Lung (tissue), 12 donors: Measurements from ENCODE around the gene INPP4B. TPM values are rescaled to one million over a fixed set of nuclear protein-coding genes. Genes with fewer than 3 reads are reported as not detected.
"Not testable (repeated sequence)": the region's sequence is repeated elsewhere in the genome, so short reads cannot be mapped to it uniquely, and the experiment has no call there.

ENCODE experiments used
- ATAC-seq: fragments of 200-7000 bp; cut with Tn5 transposase; one replicate; pipeline ENCODE4 v1.9.1; 2020; ENCODE audit warnings: moderate number of reproducible peaks; ENCODE audit not compliant: insufficient read depth, low FRiP score
- DNase-seq, 3 donors: peaks; one replicate each; pipeline ENCODE4 v3.0.0-alpha.2; 2013 to 2017
- H3K27ac ChIP-seq, 2 donors: one replicate each; pipeline ENCODE4 v1.5.1; 2013; ENCODE audit warnings: mild to moderate bottlenecking in 2 of 2, moderate library complexity in 2 of 2, control low read depth in 1 of 2, inconsistent platforms in 1 of 2, low read depth in 1 of 2, low read length in 1 of 2
- H3K27me3 ChIP-seq, 3 donors: one replicate each; pipeline ENCODE4 v1.5.1; 2013; ENCODE audit warnings: low read length in 2 of 3; ENCODE audit not compliant: control insufficient read depth in 3 of 3, insufficient read depth in 3 of 3
- H3K36me3 ChIP-seq, 4 donors: one replicate each; pipeline ENCODE4 v1.5.1; 2013; ENCODE audit warnings: low read length in 4 of 4, mild to moderate bottlenecking in 1 of 4, moderate library complexity in 1 of 4; ENCODE audit not compliant: control insufficient read depth in 4 of 4, insufficient read depth in 4 of 4
- H3K4me1 ChIP-seq, 5 donors: one replicate each; pipeline ENCODE4 v1.5.1; 2013; ENCODE audit warnings: low read length in 5 of 5, mild to moderate bottlenecking in 2 of 5, moderate library complexity in 1 of 5; ENCODE audit not compliant: control insufficient read depth in 5 of 5, insufficient read depth in 5 of 5
- H3K4me3 ChIP-seq: one replicate; pipeline ENCODE4 v1.5.1; 2013; ENCODE audit warnings: mild to moderate bottlenecking, control low read depth, moderate library complexity
- H3K9ac ChIP-seq, 2 donors: one replicate each; pipeline ENCODE4 v1.5.1; 2013; ENCODE audit warnings: low read length in 2 of 2, control low read depth in 1 of 2; ENCODE audit not compliant: insufficient read depth in 1 of 2
- H3K9me3 ChIP-seq, 4 donors: one replicate each; pipeline ENCODE4 v1.5.1; 2013; ENCODE audit warnings: low read length in 3 of 4, mild to moderate bottlenecking in 1 of 4, moderate library complexity in 1 of 4; ENCODE audit not compliant: control insufficient read depth in 4 of 4, insufficient read depth in 3 of 4
- WGBS, 2 donors: extraction: QIAGEN DNeasy Blood & Tissue Kit; methylation state at CpG; one replicate each; pipeline ENCODE4 v1.1.7; 2013; 5-methylcytosine and 5-hydroxymethylcytosine counted together
- polyA plus RNA-seq, 2 donors: library from polyadenylated mRNA; stranded (reverse); fragments of 200-250 nt; gene quantifications; one replicate each; pipeline ENCODE4 v1.2.1, GENCODE V29; 2013
- total RNA-seq, 2 donors: library from RNA; depleted of rRNA in 1 of 2; stranded (reverse); fragments of >200 nt in 1 of 2; gene quantifications; one replicate each; pipeline ENCODE4 v1.2.1, GENCODE V29; 2014 to 2021
- TF ChIP-seq, protein P1 (sequence below): IDR thresholded peaks from 2 replicates; pipeline ENCODE4 v1.5.1; 2012; ENCODE audit warnings: mild to moderate bottlenecking; ENCODE audit errors: control extremely low read depth, extremely low read depth
- donor health status: control.
- donor health status: control.
- donor health status: Bipolar disorder and iron deficiency.
- donor health status: healthy.
- donor health status: DM: yes; HTN: yes; CAD: no.

The INPP4B gene
- total and polyA plus RNA-seq, 4 donors, result 2.4 to 32.6 (median 5.6) TPM

GRCh38 chr4:142813388-142813787 is 32.7 kb downstream of the INPP4B start:
- WGBS, 2 donors, result 91 to 93% methylated on average over 2 of the region's 2 CpGs
- Histone ChIP-seq H3K4me3 (no peak overlapping the region), H3K27ac (no peak overlapping the region), H3K9me3 (peaks cover 0 to 1% (median 0%) of the 10 kb centered on the region in 4 donors), H3K9ac (no peak overlapping the region), H3K27me3 (no peaks in the 10 kb centered on the region), H3K36me3 (no peaks in the 10 kb centered on the region), H3K4me1 (peaks cover 0 to 12% (median 4%) of the 10 kb centered on the region in 5 donors)
- TF ChIP-seq, protein P1, sequence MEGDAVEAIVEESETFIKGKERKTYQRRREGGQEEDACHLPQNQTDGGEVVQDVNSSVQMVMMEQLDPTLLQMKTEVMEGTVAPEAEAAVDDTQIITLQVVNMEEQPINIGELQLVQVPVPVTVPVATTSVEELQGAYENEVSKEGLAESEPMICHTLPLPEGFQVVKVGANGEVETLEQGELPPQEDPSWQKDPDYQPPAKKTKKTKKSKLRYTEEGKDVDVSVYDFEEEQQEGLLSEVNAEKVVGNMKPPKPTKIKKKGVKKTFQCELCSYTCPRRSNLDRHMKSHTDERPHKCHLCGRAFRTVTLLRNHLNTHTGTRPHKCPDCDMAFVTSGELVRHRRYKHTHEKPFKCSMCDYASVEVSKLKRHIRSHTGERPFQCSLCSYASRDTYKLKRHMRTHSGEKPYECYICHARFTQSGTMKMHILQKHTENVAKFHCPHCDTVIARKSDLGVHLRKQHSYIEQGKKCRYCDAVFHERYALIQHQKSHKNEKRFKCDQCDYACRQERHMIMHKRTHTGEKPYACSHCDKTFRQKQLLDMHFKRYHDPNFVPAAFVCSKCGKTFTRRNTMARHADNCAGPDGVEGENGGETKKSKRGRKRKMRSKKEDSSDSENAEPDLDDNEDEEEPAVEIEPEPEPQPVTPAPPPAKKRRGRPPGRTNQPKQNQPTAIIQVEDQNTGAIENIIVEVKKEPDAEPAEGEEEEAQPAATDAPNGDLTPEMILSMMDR, result no peak
- ATAC-seq (no peak), DNase-seq (no peak)

GRCh38 chr4:142812091-142812490 is 34.0 kb downstream of the INPP4B start:
- DNase-seq, result no peak

DNA sequence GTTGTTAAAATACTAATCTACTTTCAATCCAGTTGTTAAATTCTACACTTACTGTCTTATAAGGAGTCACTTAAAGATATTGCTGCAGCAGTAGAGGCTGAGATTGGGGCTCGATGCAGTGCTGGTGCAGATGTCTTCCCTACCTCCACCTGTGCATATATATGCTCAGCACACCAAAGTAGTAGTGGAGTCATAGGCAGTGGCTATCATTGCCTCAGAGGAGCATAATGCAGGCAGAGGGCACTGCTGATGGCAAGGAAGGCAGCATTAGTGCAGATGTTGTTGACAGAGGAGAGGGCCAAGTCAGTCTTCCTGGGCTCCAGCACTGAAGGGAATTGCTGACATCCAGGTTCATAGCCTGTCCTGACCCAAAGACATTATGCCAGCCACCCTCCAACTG is 35.1 kb downstream of the INPP4B start:
- no peaks in the 10 kb centered on the region for H3K36me3 ChIP-seq
- H3K27ac ChIP-seq, result no peak overlapping the region
- ATAC-seq (no peak), DNase-seq (no peak)
- no peak overlapping the region for H3K9ac ChIP-seq
- H3K4me3 ChIP-seq, result no peak overlapping the region
- H3K4me1 ChIP-seq, result peaks cover 0 to 6% (median 0%) of the 10 kb centered on the region in 5 donors
- H3K27me3 ChIP-seq, result no peaks in the 10 kb centered on the region
- TF ChIP-seq, protein P1, result no peak
- 87% methylated on average over 1 of the region's 1 CpG for WGBS, 2 donors
- H3K9me3 ChIP-seq, result peaks cover 0 to 1% (median 0%) of the 10 kb centered on the region in 4 donors

More at GRCh38 chr4:142812091-142812490, 34.0 kb downstream of the INPP4B start:
- TF ChIP-seq, protein P1, result no peak
- ATAC-seq, result no peak
- Histone ChIP-seq H3K9ac (no peak overlapping the region), H3K9me3 (peaks cover 0 to 1% (median 0%) of the 10 kb centered on the region in 4 donors), H3K27ac (no peak overlapping the region), H3K27me3 (no peaks in the 10 kb centered on the region), H3K4me3 (no peak overlapping the region), H3K36me3 (no peaks in the 10 kb centered on the region), H3K4me1 (peaks cover 0 to 6% (median 0%) of the 10 kb centered on the region in 5 donors)

DNA sequence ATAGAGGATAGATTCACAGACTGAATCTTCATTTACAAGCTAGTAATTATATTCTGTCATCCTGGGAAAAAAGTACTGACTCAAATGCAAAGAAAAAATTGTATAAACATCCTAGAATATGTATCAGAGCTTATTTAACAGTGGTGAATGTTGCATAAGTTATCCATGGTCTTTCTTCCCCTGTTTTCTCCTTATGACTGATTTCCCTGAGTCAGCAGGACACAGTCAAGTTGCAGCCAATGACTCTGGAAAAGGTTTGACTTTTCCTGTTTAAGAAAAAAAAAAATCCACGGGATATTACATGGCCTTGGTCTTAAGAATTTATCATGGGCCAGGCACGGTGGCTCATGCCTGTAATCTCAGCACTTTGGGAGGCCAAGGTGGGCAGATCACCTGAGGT is 36.5 kb downstream of the INPP4B start:
- H3K36me3 ChIP-seq, result no peaks in the 10 kb centered on the region
- no peaks in the 10 kb centered on the region for H3K27me3 ChIP-seq
- H3K27ac ChIP-seq, result no peak overlapping the region
- H3K9ac ChIP-seq, result no peak overlapping the region
- H3K4me1 ChIP-seq, result peaks cover 0 to 2% (median 0%) of the 10 kb centered on the region in 5 donors
- TF ChIP-seq, protein P1, result no peak
- H3K4me3 ChIP-seq, result no peak overlapping the region
- ATAC-seq, result no peak
- peaks cover 0 to 1% (median 0%) of the 10 kb centered on the region in 4 donors for H3K9me3 ChIP-seq
- WGBS, 2 donors, result 65 to 72% methylated on average over 2 of the region's 2 CpGs
- no peak for DNase-seq

GRCh38 chr4:142803879-142804278 is 42.2 kb downstream of the INPP4B start:
- not testable (repeated sequence) for H3K9ac ChIP-seq, H3K4me1 ChIP-seq, ATAC-seq, H3K27me3 ChIP-seq, DNase-seq, H3K9me3 ChIP-seq, H3K4me3 ChIP-seq, H3K36me3 ChIP-seq, H3K27ac ChIP-seq
- 98% methylated on average over 5 of the region's 5 CpGs for WGBS, 2 donors
